Skeletal muscle satellite cell (primary cell): ENCODE data around the gene SLC6A5. TPM values are rescaled to one million over a fixed set of nuclear protein-coding genes. Genes with fewer than 3 reads are reported as not detected.
"Not testable (repeated sequence)": the region's sequence is repeated elsewhere in the genome, so short reads cannot be mapped to it uniquely, and the experiment has no call there.

Experiments
- H3K27me3 ChIP-seq: 2 replicates; pipeline ENCODE4 v1.7.0; 2013; ENCODE audit warnings: low read length; ENCODE audit not compliant: control insufficient read depth, insufficient read depth
- H3K36me3 ChIP-seq: 2 replicates; pipeline ENCODE4 v1.7.0; 2013; ENCODE audit warnings: mild to moderate bottlenecking, control low read depth, low read length; ENCODE audit not compliant: insufficient read depth
- H3K4me1 ChIP-seq: 2 replicates; pipeline ENCODE4 v1.7.0; 2013; ENCODE audit warnings: low read length; ENCODE audit not compliant: control insufficient read depth, insufficient read depth
- H3K4me2 ChIP-seq: 2 replicates; pipeline ENCODE4 v1.7.0; 2013; ENCODE audit warnings: mild to moderate bottlenecking, low read length
- H3K4me3 ChIP-seq: 2 replicates; pipeline ENCODE4 v1.7.0; 2013; ENCODE audit warnings: low read length
- H3K9ac ChIP-seq: 2 replicates; pipeline ENCODE4 v1.7.0; 2013; ENCODE audit warnings: mild to moderate bottlenecking, low read depth, low read length, moderate library complexity
- H3K9me3 ChIP-seq: replicated peaks from 2 replicates; pipeline ENCODE4 v1.7.0; 2013; ENCODE audit warnings: mild to moderate bottlenecking, control low read depth, low read length
- total RNA-seq: library from RNA; depleted of rRNA; stranded (reverse); fragments of >200 nt; gene quantifications from 2 replicates; pipeline ENCODE4 v1.2.3, GENCODE V29; 2012; rRNA removed

Gene SLC6A5
- not detected in 2 replicates for total RNA-seq

DNA sequence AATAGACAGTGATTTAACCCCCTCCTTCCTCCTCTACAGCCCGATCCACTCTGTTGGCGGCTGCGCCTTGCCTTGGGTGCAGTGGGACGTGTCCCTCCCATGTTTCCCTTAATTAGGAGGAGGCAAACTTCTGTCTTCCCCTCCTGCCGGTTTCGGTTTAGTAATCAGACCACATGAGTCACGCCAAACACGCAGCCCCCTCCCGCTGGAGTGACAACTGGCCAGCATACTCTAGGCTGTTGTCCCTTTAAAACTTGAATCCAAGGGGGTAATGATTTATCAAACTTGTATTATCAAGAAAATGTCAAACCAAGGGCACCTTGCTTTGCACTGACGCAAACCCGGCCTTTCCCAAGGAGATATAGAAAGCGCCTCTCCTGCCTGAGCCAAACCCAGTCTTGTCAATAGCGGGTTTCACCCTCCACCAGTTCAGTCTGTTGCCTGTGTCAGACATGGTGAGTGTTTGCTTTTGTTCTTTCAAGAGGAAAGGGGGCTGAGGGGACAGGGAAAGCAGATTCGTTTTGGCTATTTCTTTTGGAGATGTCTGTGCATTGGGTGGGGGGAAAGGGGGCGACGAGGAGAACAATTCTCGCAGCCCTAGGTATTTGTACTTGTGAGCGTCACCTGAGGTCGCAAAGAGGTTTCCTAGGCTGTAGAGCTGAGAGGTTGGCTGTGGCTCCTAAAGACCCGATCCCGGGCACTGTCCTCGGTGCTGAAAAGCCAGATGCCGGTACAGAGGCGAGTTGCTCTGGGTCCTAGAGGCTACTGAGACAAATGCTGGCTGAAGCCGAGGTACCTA is at the start of gene SLC6A5:
Gene SLC6A5 (plus strand): TSS at position 388 of the 799 bp plus-strand sequence. CDS start 65 bp downstream, at position 453.
- H3K9ac ChIP-seq = no peak within 1 kb of the TSS
- H3K27me3 ChIP-seq = peaks cover 93% of the 10 kb centered on the region
- no peaks in the 10 kb centered on the region for H3K36me3 ChIP-seq
- no peak within 1 kb of the TSS for H3K4me3 ChIP-seq
- H3K4me2 ChIP-seq = no peak within 1 kb of the TSS
- no peaks in the 10 kb centered on the region for H3K4me1 ChIP-seq
- no peaks in the 10 kb centered on the region for H3K9me3 ChIP-seq

- H3K4me3 ChIP-seq = no peak overlapping the region
- H3K9me3 ChIP-seq = no peaks in the 10 kb centered on the region
- no peak overlapping the region for H3K4me2 ChIP-seq
- no peaks in the 10 kb centered on the region for H3K4me1 ChIP-seq
- no peak overlapping the region for H3K9ac ChIP-seq
- H3K27me3 ChIP-seq = no peaks in the 10 kb centered on the region
- H3K36me3 ChIP-seq = no peaks in the 10 kb centered on the region
Observed at GRCh38 chr11:20551096-20551495, 48.3 kb upstream of the SLC6A5 start.

DNA sequence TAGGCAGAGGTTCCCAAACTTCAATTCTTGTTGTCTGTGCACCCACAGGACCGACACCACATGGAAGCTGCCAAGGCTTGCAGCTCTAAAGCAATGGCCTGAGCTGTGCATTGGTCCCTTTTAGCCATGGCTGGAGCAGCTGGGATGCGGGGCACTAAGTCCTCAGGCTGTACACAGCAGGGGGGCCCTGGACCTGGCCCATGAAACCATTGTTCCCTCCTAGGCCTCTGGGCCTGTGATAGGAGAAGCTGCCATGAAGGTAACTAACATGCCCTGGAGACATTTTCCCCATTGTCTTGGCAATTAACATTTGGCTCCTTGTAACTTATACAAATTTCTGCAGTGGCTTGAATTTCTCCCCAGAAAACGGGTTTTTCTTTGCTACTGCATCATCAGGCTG is 43.6 kb upstream of the SLC6A5 start:
- Histone ChIP-seq H3K9ac (no peak overlapping the region), H3K4me1 (no peaks in the 10 kb centered on the region), H3K9me3 (no peaks in the 10 kb centered on the region), H3K27me3 (no peaks in the 10 kb centered on the region), H3K36me3 (no peaks in the 10 kb centered on the region), H3K4me3 (no peak overlapping the region), H3K4me2 (no peak overlapping the region)

GRCh38 chr11:20556396-20556795 is 43.0 kb upstream of the SLC6A5 start:
- not testable (repeated sequence) for H3K9ac ChIP-seq, H3K36me3 ChIP-seq, H3K4me1 ChIP-seq, H3K27me3 ChIP-seq, H3K4me2 ChIP-seq, H3K4me3 ChIP-seq, H3K9me3 ChIP-seq

- H3K9me3 ChIP-seq = no peaks in the 10 kb centered on the region
- H3K4me3 ChIP-seq = no peak overlapping the region
- no peaks in the 10 kb centered on the region for H3K27me3 ChIP-seq
- no peaks in the 10 kb centered on the region for H3K36me3 ChIP-seq
- no peak overlapping the region for H3K4me2 ChIP-seq
- no peaks in the 10 kb centered on the region for H3K4me1 ChIP-seq
- no peak overlapping the region for H3K9ac ChIP-seq
Observed at GRCh38 chr11:20558741-20559140, 40.7 kb upstream of the SLC6A5 start.

GRCh38 chr11:20559523-20560300 is 39.7 kb upstream of the SLC6A5 start:
- Histone ChIP-seq H3K4me3 (no peak overlapping the region), H3K4me1 (no peaks in the 10 kb centered on the region), H3K4me2 (no peak overlapping the region), H3K27me3 (no peaks in the 10 kb centered on the region), H3K9me3 (no peaks in the 10 kb centered on the region), H3K36me3 (no peaks in the 10 kb centered on the region), H3K9ac (no peak overlapping the region)

GRCh38 chr11:20561915-20562314 is 37.5 kb upstream of the SLC6A5 start:
- Histone ChIP-seq H3K36me3 (no peaks in the 10 kb centered on the region), H3K9me3 (no peaks in the 10 kb centered on the region), H3K4me2 (no peak overlapping the region), H3K4me3 (no peak overlapping the region), H3K9ac (no peak overlapping the region), H3K27me3 (no peaks in the 10 kb centered on the region), H3K4me1 (no peaks in the 10 kb centered on the region)

DNA sequence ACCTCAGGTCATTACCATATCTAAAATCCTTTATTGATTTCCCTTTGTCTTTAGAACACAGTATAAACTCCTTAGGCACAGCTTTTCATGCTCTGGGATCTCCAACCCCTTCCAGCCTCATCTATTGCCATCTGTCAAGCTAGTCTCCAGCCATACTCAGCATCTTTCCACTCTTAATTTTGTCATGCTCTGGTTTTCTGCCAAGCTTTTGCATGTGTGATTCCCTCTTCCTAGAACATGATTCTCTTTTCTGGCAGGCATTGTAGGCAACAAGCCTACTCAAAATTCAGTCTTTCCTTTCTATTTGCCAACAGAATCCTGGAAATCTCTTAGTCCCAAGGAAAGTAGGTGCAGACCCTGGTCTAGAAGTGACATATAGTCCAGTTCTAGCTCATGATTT is 35.5 kb upstream of the SLC6A5 start:
- Histone ChIP-seq H3K4me2 (no peak overlapping the region), H3K9me3 (no peaks in the 10 kb centered on the region), H3K36me3 (no peaks in the 10 kb centered on the region), H3K9ac (no peak overlapping the region), H3K4me3 (no peak overlapping the region), H3K27me3 (no peaks in the 10 kb centered on the region), H3K4me1 (no peaks in the 10 kb centered on the region)

DNA sequence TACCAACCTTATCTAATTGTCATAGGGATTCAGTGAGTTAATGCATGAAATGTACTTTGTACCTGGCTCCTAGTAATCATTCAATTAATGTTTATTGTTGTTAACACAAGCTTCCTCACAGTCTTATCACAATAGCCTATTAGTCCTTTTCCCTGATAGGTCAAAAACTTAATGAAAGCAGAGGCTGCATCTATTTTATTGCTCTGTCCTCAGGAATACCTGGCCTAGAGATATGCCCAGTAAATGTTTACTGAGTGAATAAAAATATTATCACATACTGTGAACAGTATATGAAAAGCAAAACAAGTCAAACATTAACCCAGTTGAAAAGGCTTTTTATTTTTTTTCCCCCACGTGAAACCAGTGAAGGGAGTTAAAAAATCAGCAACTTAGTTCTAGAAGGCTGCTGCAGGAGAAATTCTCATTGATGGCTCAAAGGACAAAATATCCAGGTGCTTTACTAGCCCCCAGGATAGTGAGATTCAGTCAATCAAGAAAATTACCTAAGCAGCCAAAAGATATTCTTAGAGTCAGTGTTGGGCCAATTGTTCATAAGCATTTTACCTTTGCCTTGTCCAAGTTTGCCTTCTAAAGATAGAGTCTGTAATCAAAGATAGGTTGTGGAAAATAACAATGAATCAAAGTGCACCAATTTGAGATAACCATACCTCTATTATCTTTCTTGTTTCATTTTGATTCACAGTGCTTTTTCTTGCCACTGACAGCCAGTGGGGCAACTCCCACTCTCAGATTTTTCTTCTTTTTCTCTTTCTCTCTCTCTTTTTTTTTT is 34.4 kb upstream of the SLC6A5 start:
- no peak overlapping the region for H3K4me2 ChIP-seq
- H3K27me3 ChIP-seq = no peaks in the 10 kb centered on the region
- no peaks in the 10 kb centered on the region for H3K9me3 ChIP-seq
- no peak overlapping the region for H3K9ac ChIP-seq
- no peaks in the 10 kb centered on the region for H3K36me3 ChIP-seq
- H3K4me1 ChIP-seq = no peaks in the 10 kb centered on the region
- no peak overlapping the region for H3K4me3 ChIP-seq

DNA sequence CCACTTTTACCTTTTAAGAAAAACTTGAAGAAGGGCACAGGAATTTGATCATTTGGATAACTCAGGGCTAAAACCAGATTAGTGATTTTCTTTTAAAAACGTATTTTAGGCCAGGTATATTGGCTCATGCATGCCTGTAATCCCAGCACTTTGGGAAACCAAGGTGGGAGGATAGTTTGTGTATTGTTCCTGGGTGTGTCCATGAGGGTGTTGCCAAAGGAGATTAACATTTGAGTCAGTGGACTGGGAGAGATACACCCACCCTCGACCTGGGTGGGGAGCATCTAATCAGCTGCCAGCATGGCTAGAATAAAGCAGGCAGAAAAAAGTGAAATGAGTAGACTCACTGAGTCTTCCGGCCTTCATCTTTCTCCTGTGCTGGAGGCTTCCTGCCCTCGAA is 33.3 kb upstream of the SLC6A5 start:
- not testable (repeated sequence) for H3K4me3 ChIP-seq, H3K4me1 ChIP-seq, H3K27me3 ChIP-seq, H3K9me3 ChIP-seq, H3K36me3 ChIP-seq, H3K4me2 ChIP-seq, H3K9ac ChIP-seq

DNA sequence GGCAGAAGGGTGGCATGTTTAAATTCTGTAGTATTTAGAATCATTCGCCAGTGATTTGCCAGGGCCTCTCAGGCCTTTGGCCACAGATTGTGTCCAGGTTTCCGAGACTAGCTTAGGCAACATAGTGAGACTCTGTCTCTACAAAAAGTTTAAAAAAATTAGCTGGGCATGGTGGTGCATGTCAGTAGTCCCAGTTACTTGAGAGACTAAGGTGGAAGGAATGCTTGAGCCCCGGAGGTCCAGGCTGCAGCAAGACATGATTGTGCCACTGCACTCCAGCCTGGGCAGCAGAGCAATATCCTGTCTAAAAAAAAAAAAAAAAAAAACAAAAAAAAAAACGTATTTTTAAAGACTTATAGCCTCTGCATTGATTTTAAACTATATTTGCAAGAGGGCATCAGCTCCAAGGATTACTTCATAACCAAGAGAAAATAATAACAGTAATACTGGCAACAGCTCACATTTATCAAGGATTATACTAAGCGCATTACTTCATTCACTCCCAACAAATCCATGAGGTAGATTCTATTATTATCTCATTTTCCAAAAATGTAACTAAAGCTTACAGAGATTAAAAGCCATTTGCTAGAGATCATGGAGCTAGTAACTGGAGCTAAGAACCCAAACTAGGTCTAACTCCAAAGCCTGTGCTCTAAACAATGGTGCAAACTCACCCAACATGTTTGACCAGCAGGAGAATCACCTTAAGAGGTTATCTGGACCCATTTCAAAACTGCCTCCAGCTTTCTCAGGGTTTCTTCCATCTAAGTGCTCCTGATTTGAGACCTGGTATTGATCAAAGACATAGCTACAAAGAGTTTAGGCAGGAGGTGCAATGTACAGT is 32.6 kb upstream of the SLC6A5 start:
- no peaks in the 10 kb centered on the region for H3K9me3 ChIP-seq
- H3K4me2 ChIP-seq = no peak overlapping the region
- no peak overlapping the region for H3K9ac ChIP-seq
- no peaks in the 10 kb centered on the region for H3K36me3 ChIP-seq
- H3K4me1 ChIP-seq = no peaks in the 10 kb centered on the region
- no peak overlapping the region for H3K4me3 ChIP-seq
- no peaks in the 10 kb centered on the region for H3K27me3 ChIP-seq
